GM18858 (cell line): Measurements from ENCODE around the gene DNAJB2.
"Not testable (repeated sequence)": the region's sequence is repeated elsewhere in the genome, so short reads cannot be mapped to it uniquely, and the experiment has no call there.

ENCODE experiments used
- ATAC-seq: cut with Tn5 transposase; IDR thresholded peaks from one replicate; pipeline ENCODE4 v1.9.1; 2021; ENCODE audit not compliant: unreplicated experiment

Gene DNAJB2

DNA sequence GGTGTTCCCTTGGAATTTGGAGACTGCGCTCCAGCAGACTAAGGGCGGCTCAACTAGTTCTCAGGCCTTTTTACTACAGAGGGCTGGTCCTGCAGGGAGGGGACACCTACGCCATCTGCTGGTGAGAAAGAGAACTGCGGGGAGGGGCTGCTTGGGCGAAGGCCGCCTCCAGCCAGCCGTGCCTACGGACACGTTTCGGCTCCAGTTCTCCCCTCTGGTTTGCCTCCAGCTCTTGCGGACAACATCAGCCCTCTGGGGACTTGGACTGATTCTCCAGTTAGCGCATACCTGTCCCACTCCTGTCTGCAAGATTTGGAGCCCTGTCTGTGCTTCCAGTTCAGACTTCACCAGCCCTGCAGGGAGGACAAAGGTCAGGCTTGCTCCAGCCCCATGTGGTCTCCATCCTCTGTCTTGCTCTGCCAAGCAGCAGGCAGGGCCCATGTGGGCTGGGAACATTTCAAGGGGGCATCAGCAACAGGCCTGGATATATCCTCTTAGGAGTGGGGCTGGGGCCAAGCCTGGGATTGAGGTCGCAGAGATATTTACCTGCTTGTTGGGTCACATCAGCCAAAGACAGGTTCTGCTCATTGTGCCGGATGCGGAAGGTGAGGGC is 19.7 kb downstream of the DNAJB2 start:
- ATAC-seq, result no peak

DNA sequence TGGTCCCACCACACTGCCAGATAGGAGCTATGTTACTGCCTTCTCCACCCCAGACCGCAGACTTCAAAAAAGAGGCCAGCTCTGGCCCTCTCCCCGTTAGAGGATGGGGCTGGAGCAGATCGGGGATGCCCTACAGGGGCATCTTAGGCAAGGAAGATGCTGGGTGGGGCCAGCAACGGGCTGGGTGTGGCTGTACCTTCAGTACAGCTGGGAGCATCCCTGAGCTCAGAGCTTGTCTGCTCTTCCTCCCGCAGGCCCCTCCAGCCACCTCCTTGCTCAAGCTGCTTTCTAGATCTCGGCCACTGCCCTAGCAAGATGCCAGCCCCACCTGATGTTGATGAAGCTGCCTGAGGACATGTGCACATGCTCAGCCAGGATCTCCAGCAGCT is 20.2 kb downstream of the DNAJB2 start:
- ATAC-seq, result no peak

- ATAC-seq, result no peak
These were observed 20.9 kb downstream of the DNAJB2 start for GRCh38 chr2:219300022-219300421.

DNA sequence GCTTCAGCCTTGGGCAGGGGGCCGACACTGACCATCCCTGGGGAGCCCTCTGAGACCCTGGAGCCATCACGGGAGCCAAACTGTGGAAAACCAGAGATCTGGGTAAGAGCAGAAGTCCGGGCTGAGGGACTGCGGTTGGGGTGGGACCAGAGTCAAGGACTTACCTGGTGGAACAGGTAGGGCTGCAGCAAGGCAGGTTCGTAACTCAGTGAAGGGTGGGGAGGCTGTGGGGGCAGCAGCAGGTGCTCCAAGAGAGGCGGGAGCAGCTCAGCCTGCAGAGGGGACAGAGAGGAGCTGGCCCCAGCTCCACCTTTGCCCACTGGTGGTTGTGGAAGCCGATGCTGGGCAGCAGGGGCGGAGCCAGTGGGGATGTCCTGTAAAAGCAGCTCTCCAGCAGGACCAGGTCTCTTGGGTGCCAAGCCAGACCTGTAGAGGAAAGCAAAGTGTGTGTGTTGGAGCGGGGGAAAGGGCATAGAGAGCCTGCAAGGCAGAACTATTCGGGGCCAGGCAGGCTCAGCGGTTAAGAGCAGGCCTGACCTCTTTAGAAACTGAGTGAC is 23.3 kb downstream of the DNAJB2 start:
- no peak for ATAC-seq

- no peak for ATAC-seq
These were observed 25.1 kb downstream of the DNAJB2 start for GRCh38 chr2:219304223-219304622.

DNA sequence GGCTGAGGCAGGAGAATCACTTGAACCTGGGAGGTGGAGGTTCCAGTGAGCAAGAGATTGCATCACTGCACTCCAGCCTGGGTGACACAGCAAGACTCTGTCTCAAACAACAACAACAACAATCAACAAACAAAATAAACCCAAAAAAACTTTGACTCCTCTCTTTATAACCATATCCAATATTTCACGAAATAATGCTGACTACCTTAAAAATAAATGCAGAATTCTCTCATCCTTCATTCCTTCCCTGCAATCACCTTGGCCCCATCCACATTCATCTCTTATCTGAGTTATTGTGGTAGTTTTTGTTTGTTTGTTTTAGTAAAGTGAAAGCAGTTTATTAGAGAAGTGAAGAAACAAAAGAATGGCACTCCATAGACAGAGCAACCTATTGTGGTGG is 26.9 kb downstream of the DNAJB2 start:
- ATAC-seq, result no peak

DNA sequence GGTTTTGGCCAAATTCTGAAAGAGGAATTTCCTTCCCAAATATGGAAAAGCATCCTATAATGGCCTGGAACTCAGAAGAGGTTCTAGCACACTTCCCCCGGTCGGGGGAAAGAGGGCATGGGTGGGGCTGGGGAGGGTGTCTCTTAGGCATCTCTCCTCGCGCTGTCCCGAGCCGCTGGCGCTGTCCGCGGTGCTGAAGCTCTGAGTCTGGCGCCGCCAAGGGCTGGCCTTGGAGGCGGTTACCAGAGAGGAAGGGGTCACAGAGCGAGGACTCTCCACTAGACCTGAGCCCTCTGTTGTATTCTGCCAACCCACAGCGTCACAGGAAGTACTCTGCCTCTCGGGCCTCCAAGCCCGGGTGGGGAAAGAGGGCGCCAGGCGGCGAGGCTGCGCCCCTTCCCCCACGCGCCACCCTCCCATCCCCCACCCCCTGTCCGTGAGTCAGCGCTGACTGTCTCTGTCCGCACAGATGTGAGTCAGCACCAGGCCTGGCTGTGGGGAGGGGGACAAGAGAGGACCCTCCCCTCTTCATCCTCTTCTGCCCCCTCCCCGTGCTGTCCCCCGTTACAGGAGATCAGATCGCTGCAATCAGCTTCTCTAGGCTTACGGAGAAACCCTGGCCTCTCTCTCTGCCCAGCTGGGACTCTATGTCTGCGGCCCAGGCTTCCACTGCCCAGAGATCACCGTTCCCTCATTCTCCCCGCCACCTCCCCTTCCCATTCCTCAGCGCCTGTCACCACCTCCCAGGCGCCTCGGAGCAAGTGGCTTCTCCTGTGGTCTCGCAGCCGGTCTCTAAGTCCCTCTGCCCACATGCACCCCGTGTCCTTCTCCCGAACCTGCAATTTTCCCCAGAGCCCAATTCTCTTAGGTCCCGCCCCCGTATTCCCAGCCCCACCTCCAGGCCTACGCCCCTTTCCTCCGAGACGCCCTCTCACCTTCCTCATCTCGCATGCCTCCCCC is 29.3 kb downstream of the DNAJB2 start:
- ATAC-seq, result no peak

GRCh38 chr2:219309278-219309677 is 30.1 kb downstream of the DNAJB2 start, which contains the start of gene PTPRN:
TSS of gene PTPRN (minus strand) at chr2:219309401. CDS start at chr2:219309332, 69 bp downstream.
- ATAC-seq, result no peak

GRCh38 chr2:219312683-219313263 is 33.6 kb downstream of the DNAJB2 start:
- ATAC-seq, result not testable (repeated sequence)

DNA sequence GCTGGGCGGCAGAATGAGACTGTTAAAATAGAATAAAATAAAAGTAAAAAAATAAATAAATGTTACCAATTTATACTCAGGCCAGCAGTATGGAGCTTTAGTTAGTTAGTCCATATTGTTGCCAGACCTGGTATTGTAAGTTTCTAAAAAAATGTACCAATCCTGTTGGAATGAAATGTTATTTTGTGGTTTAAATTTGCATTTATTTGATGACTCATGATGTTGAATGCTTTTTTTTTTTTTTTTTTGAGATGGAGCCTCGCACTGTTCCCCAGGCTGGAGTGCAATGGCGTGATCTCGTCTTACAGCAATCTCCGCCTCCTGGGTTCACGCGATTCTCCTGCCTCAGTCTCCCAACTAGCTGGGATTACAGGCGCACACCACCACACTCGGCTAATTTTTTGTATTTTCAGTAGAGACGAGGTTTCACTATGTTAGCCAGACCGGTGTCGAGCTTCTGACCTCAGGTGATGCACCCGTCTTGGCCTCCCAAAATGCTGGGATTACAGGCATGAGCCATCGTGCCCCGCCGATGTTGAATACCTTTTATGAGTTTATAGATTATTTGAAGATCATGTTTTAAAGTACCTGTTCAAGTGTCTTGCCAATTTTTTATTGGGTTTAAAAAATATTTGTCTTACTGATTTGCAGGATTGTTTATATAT is 35.8 kb downstream of the DNAJB2 start:
- no peak for ATAC-seq

DNA sequence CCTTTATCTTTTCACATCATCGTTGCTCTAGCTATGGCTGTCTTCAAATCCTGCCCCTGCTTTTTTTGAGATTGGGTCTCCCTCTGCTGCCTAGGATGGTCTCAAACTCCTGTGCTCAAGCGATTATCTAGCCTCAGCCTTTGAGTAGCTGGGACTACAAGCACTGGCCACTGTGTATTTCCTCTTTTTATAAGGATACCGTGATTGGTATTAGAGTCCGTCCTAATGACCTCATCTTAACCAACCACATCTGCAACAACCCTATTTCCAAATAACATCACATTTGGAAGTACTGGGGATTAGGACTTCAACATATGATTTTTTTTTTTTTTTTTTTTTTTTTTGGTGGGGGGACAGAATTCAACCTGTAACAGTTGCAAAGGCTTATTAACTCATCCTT is 44.3 kb downstream of the DNAJB2 start:
- ATAC-seq, result no peak

DNA sequence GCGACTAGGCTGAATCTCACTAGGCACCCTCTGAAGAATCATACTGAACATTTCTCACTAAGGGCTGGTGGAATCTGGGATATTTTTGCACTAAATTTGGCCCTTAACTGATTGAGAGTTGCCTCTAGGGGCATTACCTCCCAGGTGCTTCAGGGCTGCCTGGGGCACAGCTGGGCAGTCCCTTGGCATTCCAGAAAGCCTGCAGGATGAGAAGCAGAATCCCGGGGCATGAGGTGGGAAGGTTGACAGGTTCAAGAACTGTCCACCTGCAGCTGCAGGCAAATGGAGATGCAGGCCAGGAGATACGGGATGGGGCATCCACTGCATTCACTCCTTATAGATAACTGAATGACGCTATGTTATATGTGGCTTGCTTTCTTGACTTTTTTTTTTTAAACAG is 46.0 kb downstream of the DNAJB2 start:
- ATAC-seq, result no peak

- no peak for ATAC-seq
These were observed 46.6 kb downstream of the DNAJB2 start for GRCh38 chr2:219325657-219326315.

GRCh38 chr2:219327719-219328118 is 48.6 kb downstream of the DNAJB2 start:
- no peak for ATAC-seq

- no peak for ATAC-seq
These were observed 52.5 kb downstream of the DNAJB2 start for GRCh38 chr2:219331560-219332213.

DNA sequence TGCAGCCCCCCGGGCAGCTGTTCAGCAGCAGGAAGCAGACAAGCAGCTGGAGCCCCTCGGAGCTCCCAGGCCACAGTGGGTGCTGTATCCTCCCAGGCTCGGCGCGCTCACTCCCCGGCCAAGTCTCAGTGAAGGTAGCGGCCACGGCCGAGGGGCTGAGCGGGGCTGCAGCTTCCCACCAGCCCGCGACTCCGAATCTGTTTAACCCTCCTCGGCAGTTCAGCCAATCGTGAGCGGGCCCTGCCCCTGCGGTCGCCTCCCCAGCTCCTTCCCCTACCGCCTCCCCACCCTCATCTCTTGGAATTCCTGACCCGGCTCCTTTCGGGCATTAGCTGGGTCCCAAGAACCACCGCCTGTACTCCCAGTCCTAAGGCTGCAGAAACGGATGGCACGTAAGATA is 53.4 kb downstream of the DNAJB2 start, which contains the start of gene RESP18:
Gene RESP18, minus strand, starts transcription at position 203 of the 400 bp plus-strand sequence.
- no peak for ATAC-seq

- ATAC-seq, result no peak
These were observed 54.9 kb downstream of the DNAJB2 start for GRCh38 chr2:219334076-219334475.

GRCh38 chr2:219335373-219335786 is 56.2 kb downstream of the DNAJB2 start:
- no peak for ATAC-seq
